ENCODE data around the gene TEX13D. TPM values are rescaled to one million over a fixed set of nuclear protein-coding genes. Genes with fewer than 3 reads are reported as not detected.

The TEX13D gene
- total and polyA plus RNA-seq, 2 experiments from 2014 or later = not detected

DNA sequence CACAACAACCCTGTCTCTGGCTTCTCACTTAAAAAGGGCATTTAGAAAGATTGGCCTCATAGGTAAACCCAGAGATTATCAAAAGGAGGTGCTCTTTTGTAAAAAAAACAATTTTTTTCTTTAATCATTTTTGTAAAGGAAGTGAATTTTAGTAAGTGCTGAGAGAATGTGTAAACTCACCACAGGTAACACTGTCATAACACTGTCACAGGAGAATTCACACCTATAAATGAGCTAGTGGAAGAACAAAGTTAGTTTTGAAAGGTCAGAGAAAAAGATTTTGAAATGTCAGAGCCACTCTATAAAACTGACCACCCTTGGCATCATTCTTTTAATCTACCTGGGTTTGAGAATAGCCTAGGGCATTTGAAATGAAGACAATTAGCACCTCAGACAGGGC is 10.6 kb downstream of the TEX13D start (continued):
- TF ChIP-seq, protein P1, sequence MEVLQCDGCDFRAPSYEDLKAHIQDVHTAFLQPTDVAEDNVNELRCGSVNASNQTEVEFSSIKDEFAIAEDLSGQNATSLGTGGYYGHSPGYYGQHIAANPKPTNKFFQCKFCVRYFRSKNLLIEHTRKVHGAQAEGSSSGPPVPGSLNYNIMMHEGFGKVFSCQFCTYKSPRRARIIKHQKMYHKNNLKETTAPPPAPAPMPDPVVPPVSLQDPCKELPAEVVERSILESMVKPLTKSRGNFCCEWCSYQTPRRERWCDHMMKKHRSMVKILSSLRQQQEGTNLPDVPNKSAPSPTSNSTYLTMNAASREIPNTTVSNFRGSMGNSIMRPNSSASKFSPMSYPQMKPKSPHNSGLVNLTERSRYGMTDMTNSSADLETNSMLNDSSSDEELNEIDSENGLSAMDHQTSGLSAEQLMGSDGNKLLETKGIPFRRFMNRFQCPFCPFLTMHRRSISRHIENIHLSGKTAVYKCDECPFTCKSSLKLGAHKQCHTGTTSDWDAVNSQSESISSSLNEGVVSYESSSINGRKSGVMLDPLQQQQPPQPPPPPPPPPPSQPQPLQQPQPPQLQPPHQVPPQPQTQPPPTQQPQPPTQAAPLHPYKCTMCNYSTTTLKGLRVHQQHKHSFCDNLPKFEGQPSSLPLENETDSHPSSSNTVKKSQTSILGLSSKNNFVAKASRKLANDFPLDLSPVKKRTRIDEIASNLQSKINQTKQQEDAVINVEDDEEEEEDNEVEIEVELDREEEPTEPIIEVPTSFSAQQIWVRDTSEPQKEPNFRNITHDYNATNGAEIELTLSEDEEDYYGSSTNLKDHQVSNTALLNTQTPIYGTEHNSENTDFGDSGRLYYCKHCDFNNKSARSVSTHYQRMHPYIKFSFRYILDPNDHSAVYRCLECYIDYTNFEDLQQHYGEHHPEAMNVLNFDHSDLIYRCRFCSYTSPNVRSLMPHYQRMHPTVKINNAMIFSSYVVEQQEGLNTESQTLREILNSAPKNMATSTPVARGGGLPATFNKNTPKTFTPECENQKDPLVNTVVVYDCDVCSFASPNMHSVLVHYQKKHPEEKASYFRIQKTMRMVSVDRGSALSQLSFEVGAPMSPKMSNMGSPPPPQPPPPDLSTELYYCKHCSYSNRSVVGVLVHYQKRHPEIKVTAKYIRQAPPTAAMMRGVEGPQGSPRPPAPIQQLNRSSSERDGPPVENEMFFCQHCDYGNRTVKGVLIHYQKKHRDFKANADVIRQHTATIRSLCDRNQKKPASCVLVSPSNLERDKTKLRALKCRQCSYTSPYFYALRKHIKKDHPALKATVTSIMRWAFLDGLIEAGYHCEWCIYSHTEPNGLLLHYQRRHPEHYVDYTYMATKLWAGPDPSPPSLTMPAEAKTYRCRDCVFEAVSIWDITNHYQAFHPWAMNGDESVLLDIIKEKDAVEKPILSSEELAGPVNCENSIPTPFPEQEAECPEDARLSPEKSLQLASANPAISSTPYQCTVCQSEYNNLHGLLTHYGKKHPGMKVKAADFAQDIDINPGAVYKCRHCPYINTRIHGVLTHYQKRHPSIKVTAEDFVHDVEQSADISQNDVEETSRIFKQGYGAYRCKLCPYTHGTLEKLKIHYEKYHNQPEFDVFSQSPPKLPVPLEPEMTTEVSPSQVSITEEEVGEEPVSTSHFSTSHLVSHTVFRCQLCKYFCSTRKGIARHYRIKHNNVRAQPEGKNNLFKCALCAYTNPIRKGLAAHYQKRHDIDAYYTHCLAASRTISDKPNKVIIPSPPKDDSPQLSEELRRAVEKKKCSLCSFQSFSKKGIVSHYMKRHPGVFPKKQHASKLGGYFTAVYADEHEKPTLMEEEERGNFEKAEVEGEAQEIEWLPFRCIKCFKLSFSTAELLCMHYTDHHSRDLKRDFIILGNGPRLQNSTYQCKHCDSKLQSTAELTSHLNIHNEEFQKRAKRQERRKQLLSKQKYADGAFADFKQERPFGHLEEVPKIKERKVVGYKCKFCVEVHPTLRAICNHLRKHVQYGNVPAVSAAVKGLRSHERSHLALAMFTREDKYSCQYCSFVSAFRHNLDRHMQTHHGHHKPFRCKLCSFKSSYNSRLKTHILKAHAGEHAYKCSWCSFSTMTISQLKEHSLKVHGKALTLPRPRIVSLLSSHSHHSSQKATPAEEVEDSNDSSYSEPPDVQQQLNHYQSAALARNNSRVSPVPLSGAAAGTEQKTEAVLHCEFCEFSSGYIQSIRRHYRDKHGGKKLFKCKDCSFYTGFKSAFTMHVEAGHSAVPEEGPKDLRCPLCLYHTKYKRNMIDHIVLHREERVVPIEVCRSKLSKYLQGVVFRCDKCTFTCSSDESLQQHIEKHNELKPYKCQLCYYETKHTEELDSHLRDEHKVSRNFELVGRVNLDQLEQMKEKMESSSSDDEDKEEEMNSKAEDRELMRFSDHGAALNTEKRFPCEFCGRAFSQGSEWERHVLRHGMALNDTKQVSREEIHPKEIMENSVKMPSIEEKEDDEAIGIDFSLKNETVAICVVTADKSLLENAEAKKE (CRISPR knock-in tag; IDR thresholded peaks at IDR 0.05) = no peak

DNA sequence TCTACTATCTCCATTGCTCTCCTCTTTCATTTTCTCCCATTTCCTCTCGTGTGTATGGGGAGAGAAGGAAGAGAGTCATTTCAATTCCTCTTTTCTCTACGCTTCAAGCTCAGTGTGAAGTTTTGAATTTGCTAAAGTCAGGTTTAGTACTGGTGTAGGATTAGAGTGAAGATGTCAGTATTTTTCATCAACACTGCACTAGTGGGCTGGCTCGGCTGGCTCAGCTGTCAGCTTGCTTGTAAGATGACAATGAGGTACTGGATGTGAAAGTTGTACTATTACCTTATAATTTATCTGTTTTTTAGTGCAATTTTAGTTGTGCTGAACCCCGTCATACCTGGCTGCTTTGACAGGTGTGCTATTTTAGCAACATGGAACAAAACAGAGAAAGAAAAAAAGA is 11.8 kb downstream of the TEX13D start:
- Histone ChIP-seq H3K79me2 (replicated peaks; ENCODE audit: insufficient read depth) (no peaks in the 10 kb centered on the region), H3F3A (replicated peaks; ENCODE audit: low read depth) (no peaks in the 10 kb centered on the region), H3K36me3 (ENCODE audit: insufficient read depth) (no peaks in the 10 kb centered on the region), H2AFZ (no peak overlapping the region), H3K27ac (ENCODE audit: low read depth) (no peak overlapping the region), H3K27me3 (ENCODE audit: insufficient read depth) (no peaks in the 10 kb centered on the region), H4K20me1 (replicated peaks; ENCODE audit: insufficient read depth) (no peaks in the 10 kb centered on the region), H3K4me2 (no peak overlapping the region), H3K9me2 (ENCODE audit: insufficient read depth) (no peaks in the 10 kb centered on the region), H3K4me1 (ENCODE audit: insufficient read depth) (no peaks in the 10 kb centered on the region), H3K4me3 (no peak overlapping the region)
- Mint-ChIP-seq H3K4me3 (no peak overlapping the region), H3K4me1 (peaks cover 7% of the 10 kb centered on the region; the same call in 2 of the 3 replicates), H3K27me3 (ENCODE audit: insufficient read depth, low read depth, poor library complexity) (no peaks in the 10 kb centered on the region), H3K9me3 (no peaks in the 10 kb centered on the region), H3K36me3 (ENCODE audit: low read depth) (no peaks in the 10 kb centered on the region), H3K27ac (no peak overlapping the region)
- no peak for DNase-seq (ENCODE audit: low spot score)
- no peak for ATAC-seq
- TF ChIP-seq NANOG (IDR thresholded peaks at IDR 0.05; ENCODE audit: borderline replicate concordance) (no peak), JUNB (IDR thresholded peaks at IDR 0.05; ENCODE audit: unreplicated experiment) (no peak), CREB1 (CRISPR knock-in tag; IDR thresholded peaks at IDR 0.05; ENCODE audit: low read depth) (no peak), POLR2AphosphoS5 (IDR thresholded peaks at IDR 0.05; ENCODE audit: low read depth) (no peak)
- TF ChIP-seq, protein P2, sequence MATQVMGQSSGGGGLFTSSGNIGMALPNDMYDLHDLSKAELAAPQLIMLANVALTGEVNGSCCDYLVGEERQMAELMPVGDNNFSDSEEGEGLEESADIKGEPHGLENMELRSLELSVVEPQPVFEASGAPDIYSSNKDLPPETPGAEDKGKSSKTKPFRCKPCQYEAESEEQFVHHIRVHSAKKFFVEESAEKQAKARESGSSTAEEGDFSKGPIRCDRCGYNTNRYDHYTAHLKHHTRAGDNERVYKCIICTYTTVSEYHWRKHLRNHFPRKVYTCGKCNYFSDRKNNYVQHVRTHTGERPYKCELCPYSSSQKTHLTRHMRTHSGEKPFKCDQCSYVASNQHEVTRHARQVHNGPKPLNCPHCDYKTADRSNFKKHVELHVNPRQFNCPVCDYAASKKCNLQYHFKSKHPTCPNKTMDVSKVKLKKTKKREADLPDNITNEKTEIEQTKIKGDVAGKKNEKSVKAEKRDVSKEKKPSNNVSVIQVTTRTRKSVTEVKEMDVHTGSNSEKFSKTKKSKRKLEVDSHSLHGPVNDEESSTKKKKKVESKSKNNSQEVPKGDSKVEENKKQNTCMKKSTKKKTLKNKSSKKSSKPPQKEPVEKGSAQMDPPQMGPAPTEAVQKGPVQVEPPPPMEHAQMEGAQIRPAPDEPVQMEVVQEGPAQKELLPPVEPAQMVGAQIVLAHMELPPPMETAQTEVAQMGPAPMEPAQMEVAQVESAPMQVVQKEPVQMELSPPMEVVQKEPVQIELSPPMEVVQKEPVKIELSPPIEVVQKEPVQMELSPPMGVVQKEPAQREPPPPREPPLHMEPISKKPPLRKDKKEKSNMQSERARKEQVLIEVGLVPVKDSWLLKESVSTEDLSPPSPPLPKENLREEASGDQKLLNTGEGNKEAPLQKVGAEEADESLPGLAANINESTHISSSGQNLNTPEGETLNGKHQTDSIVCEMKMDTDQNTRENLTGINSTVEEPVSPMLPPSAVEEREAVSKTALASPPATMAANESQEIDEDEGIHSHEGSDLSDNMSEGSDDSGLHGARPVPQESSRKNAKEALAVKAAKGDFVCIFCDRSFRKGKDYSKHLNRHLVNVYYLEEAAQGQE (IDR thresholded peaks at IDR 0.05; ENCODE audit: unreplicated experiment) = no peak
- TF ChIP-seq, protein P3, sequence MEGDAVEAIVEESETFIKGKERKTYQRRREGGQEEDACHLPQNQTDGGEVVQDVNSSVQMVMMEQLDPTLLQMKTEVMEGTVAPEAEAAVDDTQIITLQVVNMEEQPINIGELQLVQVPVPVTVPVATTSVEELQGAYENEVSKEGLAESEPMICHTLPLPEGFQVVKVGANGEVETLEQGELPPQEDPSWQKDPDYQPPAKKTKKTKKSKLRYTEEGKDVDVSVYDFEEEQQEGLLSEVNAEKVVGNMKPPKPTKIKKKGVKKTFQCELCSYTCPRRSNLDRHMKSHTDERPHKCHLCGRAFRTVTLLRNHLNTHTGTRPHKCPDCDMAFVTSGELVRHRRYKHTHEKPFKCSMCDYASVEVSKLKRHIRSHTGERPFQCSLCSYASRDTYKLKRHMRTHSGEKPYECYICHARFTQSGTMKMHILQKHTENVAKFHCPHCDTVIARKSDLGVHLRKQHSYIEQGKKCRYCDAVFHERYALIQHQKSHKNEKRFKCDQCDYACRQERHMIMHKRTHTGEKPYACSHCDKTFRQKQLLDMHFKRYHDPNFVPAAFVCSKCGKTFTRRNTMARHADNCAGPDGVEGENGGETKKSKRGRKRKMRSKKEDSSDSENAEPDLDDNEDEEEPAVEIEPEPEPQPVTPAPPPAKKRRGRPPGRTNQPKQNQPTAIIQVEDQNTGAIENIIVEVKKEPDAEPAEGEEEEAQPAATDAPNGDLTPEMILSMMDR (conservative IDR thresholded peaks at IDR 0.05; ENCODE audit: low read depth in 2 of 2) = no peak
